ACHN (cell line): Measurements from ENCODE around the gene CCDC15.
"Not testable (repeated sequence)": the region's sequence is repeated elsewhere in the genome, so short reads cannot be mapped to it uniquely, and the experiment has no call there.

ENCODE experiments used
- DNase-seq: peaks from one replicate; pipeline ENCODE4 v3.0.0-alpha.2; 2015
- in situ Hi-C: cut with HindIII; loops from 2 replicates; pipeline ENCODE4 v1.10.0; 2017; ENCODE audit warnings: low sequenced_read_pairs, low pct_ligation_motif_present, low pct_unique_long_range_greater_than_20kb

CCDC15 gene

GRCh38 chr11:125088576-125089455 is 134.8 kb downstream of the CCDC15 start:
- in situ Hi-C loops: no loop called here
- no peak for DNase-seq

- in situ Hi-C loops, DNase-seq: not testable (repeated sequence)
Observed at GRCh38 chr11:125089481-125089880, 135.5 kb downstream of the CCDC15 start.

- in situ Hi-C loops, DNase-seq: not testable (repeated sequence)
Observed at GRCh38 chr11:125090151-125090550, 136.1 kb downstream of the CCDC15 start.

GRCh38 chr11:125090816-125091215 is 136.8 kb downstream of the CCDC15 start:
- DNase-seq: no peak
- in situ Hi-C loops: no loop called here
